HEK293 (cell line): ENCODE measurements around the gene BPNT1.

Experiments
- CTCF ChIA-PET: fragments of 350-600 bp; formaldehyde crosslinking; extraction: SDS; loops from one replicate; lab custom pipeline; 2021; ENCODE audit warnings: antibody characterized with exemption; lab: Yijun Ruan, JAX
- POLR2A ChIA-PET: fragments of 300-600 bp; formaldehyde crosslinking; extraction: SDS; loops from one replicate; lab custom pipeline; 2020; ENCODE audit warnings: antibody characterized with exemption, inconsistent platforms; lab: Yijun Ruan, JAX
- H3K27ac ChIP-seq: fragments of 200-500 bp; sonication (Bioruptor generic); 2 replicates; pipeline ENCODE4 v1.5.1; 2014; ENCODE audit warnings: low read depth, low read length, control low read depth, inconsistent platforms; ENCODE audit errors: extremely low read depth
- H3K36me3 ChIP-seq, 2 experiments: fragments of 200-500 bp in 1 of 2; sonication (Bioruptor generic) in 1 of 2; 1 replicate in 1 of 2; 2 replicates in 1 of 2; pipeline ENCODE4 v1.5.1; 2014 to 2017; ENCODE audit warnings: inconsistent platforms in 2 of 2, low read length in 2 of 2; ENCODE audit not compliant: control insufficient read depth in 2 of 2, insufficient read depth in 1 of 2
- H3K4me1 ChIP-seq: fragments of 200-500 bp; sonication (Bioruptor generic); 2 replicates; pipeline ENCODE4 v1.5.1; 2014; ENCODE audit warnings: mild to moderate bottlenecking, low read length, inconsistent platforms; ENCODE audit not compliant: control insufficient read depth, insufficient read depth
- H3K4me3 ChIP-seq: 2 replicates; pipeline ENCODE4 v1.5.1; 2011; ENCODE audit warnings: low read depth, mild to moderate bottlenecking, control low read depth, low read length, moderate library complexity
- H3K9me3 ChIP-seq: fragments of 200-500 bp; sonication (Bioruptor generic); 2 replicates; pipeline ENCODE4 v1.5.1; 2014; ENCODE audit warnings: low read depth, low read length, inconsistent platforms; ENCODE audit not compliant: control insufficient read depth, insufficient read depth
- HOXC10 ChIP-seq: sonication (generic); formaldehyde crosslinking; IDR thresholded peaks from 2 replicates; pipeline ENCODE4 v1.8.1; 2023; ENCODE audit warnings: mild to moderate bottlenecking, missing genetic modification reagents
- REPIN1 ChIP-seq: fragments of 450-650 bp; formaldehyde crosslinking; IDR thresholded peaks from 2 replicates; pipeline ENCODE4 v1.5.1; 2017; ENCODE audit warnings: missing biosample characterization, missing genetic modification characterization, low read depth
- SCRT1 ChIP-seq: fragments of 450-650 bp; formaldehyde crosslinking; IDR thresholded peaks from 2 replicates; pipeline ENCODE4 v1.5.1; 2016; ENCODE audit warnings: missing biosample characterization, missing genetic modification characterization, borderline replicate concordance
- SCRT2 ChIP-seq: fragments of 450-650 bp; formaldehyde crosslinking; IDR thresholded peaks from 2 replicates; pipeline ENCODE4 v1.5.1; 2016; ENCODE audit warnings: missing biosample characterization, missing genetic modification characterization
- ZNF202 ChIP-seq: fragments of 450-650 bp; formaldehyde crosslinking; IDR thresholded peaks from 2 replicates; pipeline ENCODE4 v1.5.1; 2016; ENCODE audit warnings: missing biosample characterization, missing genetic modification characterization, borderline replicate concordance
- ZNF266 ChIP-seq: fragments of 450-650 bp; formaldehyde crosslinking; IDR thresholded peaks from 2 replicates; pipeline ENCODE4 v1.5.1; 2016; ENCODE audit warnings: missing biosample characterization, missing genetic modification characterization, low read depth
- ZNF274 ChIP-seq, 2 experiments: fragments of 200-500 bp in 1 of 2; fragments of 450-650 bp in 1 of 2; sonication (Bioruptor generic) in 1 of 2; formaldehyde crosslinking in 1 of 2; IDR thresholded peaks; 2 replicates each; pipeline versions ENCODE4 v1.5.1 to v1.6.1; 2014 to 2016; ENCODE audit warnings: borderline replicate concordance in 1 of 2, inconsistent platforms in 1 of 2, low read length in 1 of 2, missing biosample characterization in 1 of 2, missing genetic modification characterization in 1 of 2
- ZNF280C ChIP-seq: fragments of 450-650 bp; formaldehyde crosslinking; IDR thresholded peaks from 2 replicates; pipeline ENCODE4 v1.5.1; 2016; ENCODE audit warnings: missing biosample characterization, missing genetic modification characterization
- ZNF37A ChIP-seq: fragments of 450-650 bp; IDR thresholded peaks from 2 replicates; pipeline ENCODE4 v1.5.1; 2018; ENCODE audit warnings: missing biosample characterization, missing genetic modification characterization
- ZNF394 ChIP-seq: fragments of 450-650 bp; formaldehyde crosslinking; IDR thresholded peaks from 2 replicates; pipeline ENCODE4 v1.5.1; 2016; ENCODE audit warnings: missing biosample characterization, missing genetic modification characterization, mild to moderate bottlenecking, moderate library complexity, borderline replicate concordance
- ZNF510 ChIP-seq: fragments of 450-650 bp; formaldehyde crosslinking; IDR thresholded peaks from 2 replicates; pipeline ENCODE4 v1.5.1; 2018; ENCODE audit warnings: mild to moderate bottlenecking, missing genetic modification characterization, missing biosample characterization; ENCODE audit not compliant: insufficient replicate concordance
- ZNF530 ChIP-seq: fragments of 450-650 bp; formaldehyde crosslinking; IDR thresholded peaks from 2 replicates; pipeline ENCODE4 v1.5.1; 2016; ENCODE audit warnings: low read depth, missing biosample characterization, missing genetic modification characterization
- ZNF548 ChIP-seq: fragments of 450-650 bp; formaldehyde crosslinking; IDR thresholded peaks from 2 replicates; pipeline ENCODE4 v1.5.1; 2016; ENCODE audit warnings: missing biosample characterization, missing genetic modification characterization
- ZNF596 ChIP-seq: fragments of 450-650 bp; IDR thresholded peaks from 2 replicates; pipeline ENCODE4 v1.5.0; 2018; ENCODE audit warnings: missing biosample characterization, mild to moderate bottlenecking, missing genetic modification characterization, moderate library complexity
- ZNF629 ChIP-seq: fragments of 450-650 bp; formaldehyde crosslinking; IDR thresholded peaks from 2 replicates; pipeline ENCODE4 v1.5.1; 2017; ENCODE audit warnings: missing biosample characterization, missing genetic modification characterization
- ZNF658 ChIP-seq: fragments of 450-650 bp; formaldehyde crosslinking; IDR thresholded peaks from 2 replicates; pipeline ENCODE4; 2016; ENCODE audit warnings: missing biosample characterization, missing genetic modification characterization
- ZNF664 ChIP-seq: fragments of 450-650 bp; formaldehyde crosslinking; IDR thresholded peaks from 2 replicates; pipeline ENCODE4 v1.5.1; 2016; ENCODE audit warnings: missing biosample characterization, missing genetic modification characterization
- ZNF707 ChIP-seq: fragments of 450-650 bp; formaldehyde crosslinking; IDR thresholded peaks from 2 replicates; pipeline ENCODE4 v1.5.1; 2016; ENCODE audit warnings: missing biosample characterization, missing genetic modification characterization
- ZNF76 ChIP-seq: fragments of 450-650 bp; formaldehyde crosslinking; IDR thresholded peaks from 2 replicates; pipeline ENCODE4; 2016; ENCODE audit warnings: low read depth, missing biosample characterization, missing genetic modification characterization, borderline replicate concordance
- ZNF777 ChIP-seq: fragments of 450-650 bp; formaldehyde crosslinking; IDR thresholded peaks from 2 replicates; pipeline ENCODE4 v1.5.1; 2017; ENCODE audit warnings: missing biosample characterization, missing genetic modification characterization, borderline replicate concordance
- ZNF792 ChIP-seq: fragments of 450-650 bp; formaldehyde crosslinking; IDR thresholded peaks from 2 replicates; pipeline ENCODE4 v1.5.1; 2016; ENCODE audit warnings: missing biosample characterization, missing genetic modification characterization
- ZXDB ChIP-seq: fragments of 450-650 bp; formaldehyde crosslinking; IDR thresholded peaks from 2 replicates; pipeline ENCODE4 v1.5.1; 2016; ENCODE audit warnings: missing biosample characterization, missing genetic modification characterization
- TF ChIP-seq, protein P1 (sequence below): fragments of 450-650 bp; formaldehyde crosslinking; IDR thresholded peaks from 2 replicates; pipeline ENCODE4 v1.5.1; 2016; ENCODE audit warnings: missing biosample characterization, missing genetic modification characterization

Gene BPNT1

DNA sequence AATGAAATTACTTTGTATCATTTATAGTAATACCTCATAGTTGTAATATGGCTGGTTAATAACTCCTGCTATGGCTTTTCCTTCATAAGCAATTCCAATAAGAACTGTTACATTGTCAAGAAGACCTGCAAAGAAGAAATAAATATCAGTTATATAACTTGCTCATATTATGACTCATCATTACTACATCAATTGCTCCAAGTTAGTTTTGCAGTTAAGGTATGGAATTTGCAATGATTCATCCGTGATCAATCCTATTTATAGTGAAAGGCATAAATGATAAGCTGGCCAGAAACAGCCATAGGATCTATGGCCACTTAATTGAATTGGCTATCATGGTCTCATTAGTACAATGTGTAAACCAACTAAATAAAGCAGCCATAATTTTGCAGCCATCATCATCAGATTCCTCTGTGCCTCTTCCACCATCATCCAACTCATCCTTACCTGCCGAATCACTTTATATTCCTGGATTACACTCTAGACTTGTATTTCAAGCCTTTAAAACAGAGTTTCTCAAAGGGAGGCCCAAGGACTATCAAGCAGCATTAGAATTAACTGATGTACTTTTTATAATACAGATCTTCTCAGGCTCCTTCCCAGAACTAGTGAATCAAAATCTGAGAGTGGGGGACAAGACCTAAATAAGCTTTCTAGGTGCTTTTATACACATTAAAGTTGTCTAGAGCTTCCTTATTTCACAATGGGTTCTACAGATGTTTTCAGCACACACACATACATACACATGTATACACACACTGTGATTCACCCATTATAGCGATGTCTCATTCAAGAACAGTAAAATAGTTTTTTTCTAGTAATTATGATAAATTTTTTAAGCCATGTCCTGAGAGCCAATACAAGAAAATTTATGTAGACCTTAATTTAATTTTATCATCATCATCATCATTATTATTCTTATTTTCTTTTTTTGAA is 22.1 kb downstream of the BPNT1 start (continued):
- TF ChIP-seq ZNF530 (tag by site-specific recombination) (no peak), ZNF394 (no peak), ZNF664 (tag by site-specific recombination) (no peak), ZNF280C (no peak), ZNF274 (IDR thresholded peaks at IDR 0.05; ENCODE audit: low read length) (no peak), ZNF274 (tag by site-specific recombination; IDR thresholded peaks at IDR 0.05; ENCODE audit: borderline replicate concordance) (no peak), ZNF548 (tag by site-specific recombination) (no peak)
- TF ChIP-seq, all 188 proteins: peak for 0

DNA sequence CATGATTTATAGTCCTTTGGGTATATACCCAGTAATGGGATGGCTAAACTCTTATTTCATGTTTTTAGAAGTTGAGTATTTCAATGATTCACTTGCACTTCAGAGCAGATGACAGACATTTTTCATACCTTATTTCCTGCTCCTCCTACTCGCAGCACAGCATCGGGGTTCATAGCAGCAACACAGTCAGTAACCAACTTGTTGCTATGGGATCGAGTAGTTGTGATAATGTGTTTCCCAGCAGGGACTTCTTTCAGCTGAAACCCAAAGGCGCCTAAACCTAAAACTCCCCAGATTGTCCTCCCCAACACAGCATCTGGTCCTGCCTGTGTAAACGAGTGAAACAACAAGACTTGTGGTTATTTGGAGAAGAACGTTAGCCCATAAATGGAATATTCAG is 27.0 kb downstream of the BPNT1 start:
- CTCF ChIA-PET: no interaction called here
- TF ChIP-seq ZNF37A (tag by site-specific recombination) (no peak), SCRT2 (tag by site-specific recombination) (peak; percentile 58), SCRT1 (tag by site-specific recombination) (0 out of 2 replicates have a peak, but pooled peaks have one; percentile 19)
- H3K27ac ChIP-seq: no peak overlapping the region

DNA sequence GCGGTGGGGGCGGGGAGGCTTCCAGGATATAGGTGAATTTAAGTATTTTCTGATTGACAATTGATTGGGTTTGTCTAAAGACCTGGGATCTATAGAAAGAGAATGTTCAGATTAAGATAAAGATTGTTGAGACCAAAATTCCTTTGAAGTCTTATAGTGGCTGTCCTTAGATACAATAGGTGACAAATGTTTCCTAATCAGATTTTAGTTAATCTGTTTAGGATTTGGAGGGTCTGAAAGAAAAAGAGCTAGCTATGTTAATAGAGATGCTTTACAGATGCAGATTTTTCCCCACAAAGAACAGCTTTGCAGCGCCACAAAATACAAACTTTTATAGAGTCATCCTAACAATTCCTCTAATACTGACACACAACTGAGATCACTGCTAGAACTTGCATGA is 28.7 kb downstream of the BPNT1 start:
- TF ChIP-seq ZNF266 (tag by site-specific recombination) (no peak), ZNF792 (tag by site-specific recombination) (no peak), HOXC10 (CRISPR knock-in tag) (no peak), ZNF510 (tag by site-specific recombination) (no peak), ZNF707 (tag by site-specific recombination) (no peak), ZXDB (tag by site-specific recombination) (no peak), ZNF777 (tag by site-specific recombination) (no peak), ZNF596 (tag by site-specific recombination) (no peak), REPIN1 (tag by site-specific recombination) (no peak), ZNF629 (tag by site-specific recombination) (no peak), ZNF76 (tag by site-specific recombination) (no peak), ZNF202 (tag by site-specific recombination) (no peak), ZNF658 (tag by site-specific recombination) (no peak)
- TF ChIP-seq, protein P1, sequence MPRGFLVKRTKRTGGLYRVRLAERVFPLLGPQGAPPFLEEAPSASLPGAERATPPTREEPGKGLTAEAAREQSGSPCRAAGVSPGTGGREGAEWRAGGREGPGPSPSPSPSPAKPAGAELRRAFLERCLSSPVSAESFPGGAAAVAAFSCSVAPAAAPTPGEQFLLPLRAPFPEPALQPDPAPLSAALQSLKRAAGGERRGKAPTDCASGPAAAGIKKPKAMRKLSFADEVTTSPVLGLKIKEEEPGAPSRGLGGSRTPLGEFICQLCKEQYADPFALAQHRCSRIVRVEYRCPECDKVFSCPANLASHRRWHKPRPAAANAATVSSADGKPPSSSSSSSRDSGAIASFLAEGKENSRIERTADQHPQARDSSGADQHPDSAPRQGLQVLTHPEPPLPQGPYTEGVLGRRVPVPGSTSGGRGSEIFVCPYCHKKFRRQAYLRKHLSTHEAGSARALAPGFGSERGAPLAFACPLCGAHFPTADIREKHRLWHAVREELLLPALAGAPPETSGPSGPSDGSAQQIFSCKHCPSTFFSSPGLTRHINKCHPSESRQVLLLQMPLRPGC: no peak
- H3K9me3 ChIP-seq: no peaks in the 10 kb centered on the region
- CTCF ChIA-PET: no interaction called here
- no peak overlapping the region for H3K4me3 ChIP-seq
- no peaks in the 10 kb centered on the region for H3K4me1 ChIP-seq
- H3K36me3 ChIP-seq: peaks cover 25 to 54% of the 10 kb centered on the region in 2 experiments
- H3K27ac ChIP-seq: no peak overlapping the region
- POLR2A ChIA-PET: no interaction called here

More for the DNA sequence above, 27.0 kb downstream of the BPNT1 start:
- H3K4me1 ChIP-seq: no peaks in the 10 kb centered on the region
- POLR2A ChIA-PET: no interaction called here
- peaks cover 25 to 61% of the 10 kb centered on the region in 2 experiments for H3K36me3 ChIP-seq
- no peaks in the 10 kb centered on the region for H3K9me3 ChIP-seq
- no peak overlapping the region for H3K4me3 ChIP-seq
